Transverse colon (tissue), 4 donors: ENCODE measurements around the gene ZFP92. TPM values are rescaled to one million over a fixed set of nuclear protein-coding genes. Genes with fewer than 3 reads are reported as not detected.

Experiments used
- DNase-seq: peaks from one replicate; pipeline ENCODE4 v3.0.0-alpha.2; 2019
- H3K27ac ChIP-seq, 4 donors: fragments of 200-600 bp; sonication (generic); 2 replicates each; pipeline ENCODE4 v1.5.1; 2016 to 2018; ENCODE audit warnings: inconsistent platforms in 4 of 4
- H3K27me3 ChIP-seq: fragments of 200-600 bp; sonication (generic); 2 replicates; pipeline ENCODE4 v1.5.1; 2017; ENCODE audit warnings: inconsistent platforms
- H3K36me3 ChIP-seq, 4 donors: fragments of 200-600 bp; sonication (generic); 2 replicates each; pipeline ENCODE4 v1.5.1; 2017 to 2019; ENCODE audit warnings: inconsistent platforms in 4 of 4
- H3K4me1 ChIP-seq, 4 donors: fragments of 200-600 bp; sonication (generic); 2 replicates each; pipeline ENCODE4 v1.5.1; 2017 to 2020; ENCODE audit warnings: inconsistent platforms in 4 of 4
- H3K4me3 ChIP-seq, 4 donors: fragments of 200-600 bp; sonication (generic); 1 replicate in 1 of 4; 2 replicates in 3 of 4; pipeline versions ENCODE4 v1.5.1 to v1.6.1; 2017 to 2019; ENCODE audit warnings: inconsistent platforms in 4 of 4
- H3K9me3 ChIP-seq, 2 donors: fragments of 200-600 bp; sonication (generic); 2 replicates each; pipeline ENCODE4 v1.5.1; 2017 to 2019; ENCODE audit warnings: inconsistent platforms in 2 of 2
- CTCF ChIP-seq, 5 experiments: fragments of 200-600 bp in 3 of 5; fragments of 450-650 bp in 2 of 5; sonication (generic) in 3 of 5; IDR thresholded peaks; 1 replicate in 2 of 5; 2 replicates in 3 of 5; pipeline ENCODE4 v1.5.1; 2016 to 2017; ENCODE audit warnings: antibody characterized with exemption in 5 of 5, inconsistent platforms in 3 of 5, mild to moderate bottlenecking in 2 of 5, moderate library complexity in 1 of 5
- EP300 ChIP-seq: sonication (generic); formaldehyde crosslinking; IDR thresholded peaks from one replicate; pipeline ENCODE4 v1.6.1; 2017; ENCODE audit warnings: antibody characterized with exemption, low read depth
- POLR2A ChIP-seq: fragments of 450-650 bp; IDR thresholded peaks from one replicate; pipeline ENCODE4 v1.6.1; 2016; ENCODE audit warnings: antibody characterized with exemption, mild to moderate bottlenecking, moderate library complexity
- POLR2AphosphoS5 ChIP-seq, 3 donors: sonication (generic); formaldehyde crosslinking; IDR thresholded peaks; one replicate each; pipeline ENCODE4 v1.6.1; 2016; ENCODE audit warnings: antibody characterized with exemption in 3 of 3
- WGBS, 2 donors: methylation state at CpG; one replicate each; pipeline ENCODE4 v1.1.5; 2018; ENCODE audit warnings: low coverage in 1 of 2; 5-methylcytosine and 5-hydroxymethylcytosine counted together
- in situ Hi-C, 4 donors: fragments of 200-750 bp; cut with MboI; loops; one replicate each; pipeline versions ENCODE4 v1.15.0 to v1.15.1; 2017; ENCODE audit warnings: low sequenced_read_pairs in 3 of 4, low pct_ligation_motif_present in 1 of 4, low pct_unique_long_range_greater_than_20kb in 1 of 4
- intact Hi-C: fragments of 100-400 bp; cut with DNase I; formaldehyde crosslinking; loops from one replicate; pipeline ENCODE4 v1.15.1; 2023; ENCODE audit warnings: low total_unique reads
- total RNA-seq, 4 donors: library from RNA; depleted of rRNA; stranded (reverse); fragments of >200 nt; gene quantifications; one replicate each; pipeline ENCODE4 v1.1.0, GENCODE V29; 2016

Gene ZFP92
- total RNA-seq, 4 donors from 2014 or later, result 0.27 to 3.0 (median 1.3) TPM

- in situ Hi-C loops (no loop called here), intact Hi-C loops (no loop called here)
- H3K36me3 ChIP-seq, result no peaks in the 10 kb centered on the region
- TF ChIP-seq EP300 (no peak), CTCF (IDR thresholded peaks at IDR 0.05) (no peak), POLR2AphosphoS5 (IDR thresholded peaks at IDR 0.05) (no peak), POLR2A (no peak)
- H3K9me3 ChIP-seq, result no peaks in the 10 kb centered on the region
- no peaks in the 10 kb centered on the region for H3K4me1 ChIP-seq
- H3K27me3 ChIP-seq, result no peaks in the 10 kb centered on the region
- DNase-seq, result no peak
- WGBS, 2 donors, result 85% methylated on average over 8 of the region's 8 CpGs; no CpG with 5 or more reads in 1 of the 2 donors
- H3K4me3 ChIP-seq, result no peak overlapping the region
- no peak overlapping the region for H3K27ac ChIP-seq
These were observed 6.4 kb downstream of the ZFP92 start for GRCh38 chrX:153417637-153418036.

GRCh38 chrX:153420851-153421599, 9.8 kb downstream of the ZFP92 start:
- Histone ChIP-seq H3K4me3 (no peak overlapping the region), H3K36me3 (no peaks in the 10 kb centered on the region), H3K27me3 (no peaks in the 10 kb centered on the region), H3K27ac (no peak overlapping the region), H3K4me1 (no peaks in the 10 kb centered on the region), H3K9me3 (no peaks in the 10 kb centered on the region)
- WGBS, 2 donors, result 97% methylated on average over 90 of the region's 91 CpGs; no CpG with 5 or more reads in 1 of the 2 donors
- in situ Hi-C loops (no loop called here), intact Hi-C loops (no loop called here)
- TF ChIP-seq CTCF (IDR thresholded peaks at IDR 0.05), result no peak
- no peak for TF ChIP-seq POLR2AphosphoS5 (IDR thresholded peaks at IDR 0.05)
- no peak for TF ChIP-seq POLR2A
- no peak for TF ChIP-seq EP300
- no peak for DNase-seq

GRCh38 chrX:153421856-153422255, 10.6 kb downstream of the ZFP92 start:
- no peaks in the 10 kb centered on the region for H3K27me3 ChIP-seq
- in situ Hi-C loops (no loop called here), intact Hi-C loops (no loop called here)
- no peak overlapping the region for H3K27ac ChIP-seq
- no peaks in the 10 kb centered on the region for H3K9me3 ChIP-seq
- TF ChIP-seq EP300 (no peak), CTCF (IDR thresholded peaks at IDR 0.05) (no peak), POLR2AphosphoS5 (IDR thresholded peaks at IDR 0.05) (no peak), POLR2A (no peak)
- no peaks in the 10 kb centered on the region for H3K4me1 ChIP-seq
- no peak overlapping the region for H3K4me3 ChIP-seq
- DNase-seq, result no peak
- WGBS, 2 donors, result 89 to 90% methylated on average over 3 to 18 of the region's 18 CpGs
- no peaks in the 10 kb centered on the region for H3K36me3 ChIP-seq

GRCh38 chrX:153423652-153424051, 12.4 kb downstream of the ZFP92 start:
- Histone ChIP-seq H3K4me3 (no peak overlapping the region), H3K4me1 (no peaks in the 10 kb centered on the region), H3K27ac (no peak overlapping the region), H3K36me3 (no peaks in the 10 kb centered on the region), H3K9me3 (no peaks in the 10 kb centered on the region), H3K27me3 (no peaks in the 10 kb centered on the region)
- DNase-seq, result no peak
- intact Hi-C loops (no loop called here), in situ Hi-C loops (no loop called here)
- TF ChIP-seq POLR2A (no peak), POLR2AphosphoS5 (IDR thresholded peaks at IDR 0.05) (no peak), CTCF (IDR thresholded peaks at IDR 0.05) (no peak), EP300 (no peak)
- WGBS, 2 donors, result 89% methylated on average over 8 of the region's 8 CpGs; no CpG with 5 or more reads in 1 of the 2 donors
